Fibroblast of villous mesenchyme (primary cell): ENCODE measurements around the gene LRRK2. TPM values are rescaled to one million over a fixed set of nuclear protein-coding genes. Genes with fewer than 3 reads are reported as not detected.

Experiments
- DNase-seq: peaks from one replicate; pipeline ENCODE4 v3.0.0-alpha.2; 2010; ENCODE audit warnings: low read depth
- H3K4me3 ChIP-seq: 2 replicates; pipeline ENCODE4 v1.5.1; 2011; ENCODE audit warnings: low read depth, mild to moderate bottlenecking, low read length
- total RNA-seq: library from RNA; depleted of rRNA; stranded (reverse); fragments of >200 nt; gene quantifications from 2 replicates; pipeline ENCODE4 v1.2.3, GENCODE V29; 2012
- TF ChIP-seq, protein P1 (sequence below): IDR thresholded peaks from 2 replicates; pipeline ENCODE4 v1.5.1; 2012; ENCODE audit warnings: low read depth, mild to moderate bottlenecking, low read length; ENCODE audit not compliant: insufficient read depth

Gene LRRK2
- total RNA-seq, 1 donor = 1.3 TPM

GRCh38 chr12:40229690-40230651 is 5.2 kb downstream of the LRRK2 start:
- TF ChIP-seq, protein P1, sequence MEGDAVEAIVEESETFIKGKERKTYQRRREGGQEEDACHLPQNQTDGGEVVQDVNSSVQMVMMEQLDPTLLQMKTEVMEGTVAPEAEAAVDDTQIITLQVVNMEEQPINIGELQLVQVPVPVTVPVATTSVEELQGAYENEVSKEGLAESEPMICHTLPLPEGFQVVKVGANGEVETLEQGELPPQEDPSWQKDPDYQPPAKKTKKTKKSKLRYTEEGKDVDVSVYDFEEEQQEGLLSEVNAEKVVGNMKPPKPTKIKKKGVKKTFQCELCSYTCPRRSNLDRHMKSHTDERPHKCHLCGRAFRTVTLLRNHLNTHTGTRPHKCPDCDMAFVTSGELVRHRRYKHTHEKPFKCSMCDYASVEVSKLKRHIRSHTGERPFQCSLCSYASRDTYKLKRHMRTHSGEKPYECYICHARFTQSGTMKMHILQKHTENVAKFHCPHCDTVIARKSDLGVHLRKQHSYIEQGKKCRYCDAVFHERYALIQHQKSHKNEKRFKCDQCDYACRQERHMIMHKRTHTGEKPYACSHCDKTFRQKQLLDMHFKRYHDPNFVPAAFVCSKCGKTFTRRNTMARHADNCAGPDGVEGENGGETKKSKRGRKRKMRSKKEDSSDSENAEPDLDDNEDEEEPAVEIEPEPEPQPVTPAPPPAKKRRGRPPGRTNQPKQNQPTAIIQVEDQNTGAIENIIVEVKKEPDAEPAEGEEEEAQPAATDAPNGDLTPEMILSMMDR = no peak
- H3K4me3 ChIP-seq = no peak overlapping the region
- DNase-seq = no peak

GRCh38 chr12:40232602-40233001 is 7.8 kb downstream of the LRRK2 start:
- no peak for DNase-seq
- H3K4me3 ChIP-seq = no peak overlapping the region
- TF ChIP-seq, protein P1 = no peak

GRCh38 chr12:40233741-40234367 is 9.1 kb downstream of the LRRK2 start:
- TF ChIP-seq, protein P1 = no peak
- H3K4me3 ChIP-seq = no peak overlapping the region
- DNase-seq = no peak

DNA sequence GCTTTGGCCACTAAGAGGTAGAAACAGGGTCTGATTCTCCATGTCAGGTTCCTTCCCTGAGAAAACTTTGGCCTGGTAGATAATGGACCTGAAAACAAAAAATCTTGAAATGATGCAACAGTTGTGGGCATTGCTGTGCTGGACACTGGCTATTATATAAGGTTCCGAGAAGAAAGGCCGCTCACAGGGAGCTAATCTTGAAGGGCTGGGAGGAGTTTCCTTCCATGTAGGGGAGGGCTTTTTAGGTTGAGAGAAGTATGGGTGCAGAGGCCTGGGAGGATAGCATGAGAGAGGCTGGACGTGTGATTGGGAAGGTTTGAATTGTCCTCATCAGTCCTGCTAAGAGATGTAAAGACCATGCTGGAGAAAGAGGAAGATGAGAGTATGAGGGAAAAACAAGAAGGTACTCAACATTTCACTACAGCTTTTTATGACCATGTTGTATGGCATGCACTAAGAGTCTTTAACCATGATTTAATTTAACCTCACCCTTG is 11.6 kb downstream of the LRRK2 start:
- TF ChIP-seq, protein P1 = no peak
- no peak overlapping the region for H3K4me3 ChIP-seq
- no peak for DNase-seq

DNA sequence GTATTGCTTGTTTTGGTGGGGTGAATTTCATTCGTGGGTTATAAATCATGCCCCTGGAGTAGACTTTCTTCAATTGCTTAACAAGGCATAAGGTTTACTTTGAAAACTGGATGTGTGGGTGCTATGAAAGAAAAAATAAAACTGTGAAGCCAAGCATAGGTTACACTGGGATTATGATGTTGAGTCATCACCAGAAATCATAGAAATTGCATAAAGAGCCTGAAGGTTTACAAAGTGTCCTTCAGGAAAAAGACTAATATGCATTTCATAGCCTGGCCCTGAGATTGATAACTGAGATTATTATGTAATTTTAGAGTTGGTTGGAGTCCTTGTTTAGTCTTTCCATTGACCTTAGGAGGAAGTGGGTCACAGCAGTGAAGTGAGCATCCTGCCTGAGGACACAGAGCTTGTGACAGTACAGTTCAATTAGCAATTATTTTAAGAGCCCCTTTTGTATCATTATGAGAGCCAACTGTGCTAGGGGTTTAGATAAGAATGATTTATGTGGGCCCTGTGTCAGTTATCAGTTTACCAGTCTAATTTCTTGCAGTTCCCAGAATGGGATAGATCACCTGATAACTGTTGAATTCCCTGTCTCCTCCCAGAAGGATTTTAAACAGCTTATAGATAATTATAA is 13.6 kb downstream of the LRRK2 start:
- H3K4me3 ChIP-seq = no peak overlapping the region
- TF ChIP-seq, protein P1 = no peak
- DNase-seq = no peak

DNA sequence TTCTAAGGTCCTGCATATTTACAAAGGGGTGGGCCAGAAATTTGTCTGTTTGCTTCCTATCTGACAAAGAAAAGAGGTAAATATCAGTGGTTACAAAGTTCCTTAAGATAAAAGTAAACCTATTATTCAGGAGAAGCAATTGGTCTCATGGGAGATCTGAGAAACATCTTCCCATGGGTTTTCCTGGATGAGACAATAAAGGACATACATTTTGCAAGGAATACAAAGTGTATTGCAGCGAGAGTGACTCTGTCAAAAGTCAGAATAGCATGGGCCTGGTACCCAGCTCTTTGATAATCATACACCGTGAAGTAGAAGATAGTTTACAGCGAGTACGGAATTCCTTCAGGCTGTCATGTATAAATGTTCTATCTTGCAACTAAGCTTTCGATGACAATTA is 14.2 kb downstream of the LRRK2 start:
- no peak for DNase-seq
- TF ChIP-seq, protein P1 = no peak
- H3K4me3 ChIP-seq = no peak overlapping the region
